Peyer's patch (tissue), 4 donors: ENCODE data around the gene ANKIB1.

Source experiments
- CTCF ChIP-seq, 6 experiments: fragments of 450-650 bp in 4 of 6; fragments of 200-600 bp in 2 of 6; sonication (generic) in 1 of 6; IDR thresholded peaks; one replicate each; pipeline ENCODE4 v1.5.1; 2017 to 2019; ENCODE audit warnings: antibody characterized with exemption in 6 of 6, mild to moderate bottlenecking in 3 of 6, moderate library complexity in 1 of 6
- POLR2A ChIP-seq, 2 donors: fragments of 450-650 bp; IDR thresholded peaks; one replicate each; pipeline ENCODE4 v1.5.1; 2017; ENCODE audit warnings: antibody characterized with exemption in 2 of 2, mild to moderate bottlenecking in 2 of 2, moderate library complexity in 2 of 2

- TF ChIP-seq POLR2A (IDR thresholded peaks at IDR 0.05) (no peak), CTCF (IDR thresholded peaks at IDR 0.05) (no peak)
Measured at GRCh38 chr7:92250603-92251002, 4.8 kb downstream of the ANKIB1 start.
